ENCODE data around the gene BSND. TPM values are rescaled to one million over a fixed set of nuclear protein-coding genes. Genes with fewer than 3 reads are reported as not detected.

The BSND gene
- total RNA-seq, 4 donors from 2014 or later = not detected

- intact Hi-C loops (cut with DNase I; ENCODE audit: low total_unique reads) = no loop called here
- H3K4me3 ChIP-seq (ENCODE audit: low read depth, poor library complexity, severe bottlenecking) = no peak overlapping the region
- TF ChIP-seq, protein P1, sequence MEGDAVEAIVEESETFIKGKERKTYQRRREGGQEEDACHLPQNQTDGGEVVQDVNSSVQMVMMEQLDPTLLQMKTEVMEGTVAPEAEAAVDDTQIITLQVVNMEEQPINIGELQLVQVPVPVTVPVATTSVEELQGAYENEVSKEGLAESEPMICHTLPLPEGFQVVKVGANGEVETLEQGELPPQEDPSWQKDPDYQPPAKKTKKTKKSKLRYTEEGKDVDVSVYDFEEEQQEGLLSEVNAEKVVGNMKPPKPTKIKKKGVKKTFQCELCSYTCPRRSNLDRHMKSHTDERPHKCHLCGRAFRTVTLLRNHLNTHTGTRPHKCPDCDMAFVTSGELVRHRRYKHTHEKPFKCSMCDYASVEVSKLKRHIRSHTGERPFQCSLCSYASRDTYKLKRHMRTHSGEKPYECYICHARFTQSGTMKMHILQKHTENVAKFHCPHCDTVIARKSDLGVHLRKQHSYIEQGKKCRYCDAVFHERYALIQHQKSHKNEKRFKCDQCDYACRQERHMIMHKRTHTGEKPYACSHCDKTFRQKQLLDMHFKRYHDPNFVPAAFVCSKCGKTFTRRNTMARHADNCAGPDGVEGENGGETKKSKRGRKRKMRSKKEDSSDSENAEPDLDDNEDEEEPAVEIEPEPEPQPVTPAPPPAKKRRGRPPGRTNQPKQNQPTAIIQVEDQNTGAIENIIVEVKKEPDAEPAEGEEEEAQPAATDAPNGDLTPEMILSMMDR (IDR thresholded peaks at IDR 0.05) = no peak
- TF ChIP-seq POLR2A (IDR thresholded peaks at IDR 0.05) = no peak
- 65 to 74% methylated on average over 8 of the region's 8 CpGs for WGBS, 2 donors
- no peak for DNase-seq (ENCODE audit: low spot score in 2 of 2)
Observed at GRCh38 chr1:55000110-55001085, 1.7 kb downstream of the BSND start.

GRCh38 chr1:55001311-55001710 lies 2.6 kb downstream of the BSND start:
- no peak for DNase-seq (ENCODE audit: low spot score in 2 of 2)
- TF ChIP-seq, protein P1 (IDR thresholded peaks at IDR 0.05) = no peak
- no peak for TF ChIP-seq POLR2A (IDR thresholded peaks at IDR 0.05)
- WGBS, 2 donors = 89 to 90% methylated on average over 4 of the region's 4 CpGs
- intact Hi-C loops (cut with DNase I; ENCODE audit: low total_unique reads) = no loop called here
- H3K4me3 ChIP-seq (ENCODE audit: low read depth, poor library complexity, severe bottlenecking) = no peak overlapping the region

DNA sequence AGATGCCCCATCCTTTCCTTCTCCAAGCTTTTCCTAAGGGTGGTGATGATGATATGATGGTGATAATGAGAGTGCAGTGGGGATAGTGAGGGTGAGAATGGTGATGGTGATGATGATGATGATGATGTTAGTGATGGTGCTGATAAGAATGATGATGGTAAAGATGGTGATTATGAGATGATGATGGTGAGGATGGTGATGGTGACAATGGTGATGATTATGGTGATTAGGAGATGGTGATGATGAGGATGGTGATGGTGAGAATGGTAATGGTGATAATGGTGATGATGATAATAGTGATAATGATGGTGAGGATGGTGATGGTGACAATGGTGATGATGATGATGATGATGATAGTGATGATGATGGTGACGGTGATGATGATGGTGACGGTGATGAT lies 4.0 kb downstream of the BSND start:
- no peak for DNase-seq (ENCODE audit: low spot score in 2 of 2)
- no peak overlapping the region for H3K4me3 ChIP-seq (ENCODE audit: low read depth, poor library complexity, severe bottlenecking)
- intact Hi-C loops (cut with DNase I; ENCODE audit: low total_unique reads) = no loop called here
- WGBS, 2 donors = 41 to 66% methylated on average over 2 of the region's 2 CpGs
- TF ChIP-seq POLR2A (IDR thresholded peaks at IDR 0.05) = no peak

GRCh38 chr1:55005351-55006140 lies 6.8 kb downstream of the BSND start:
- DNase-seq (ENCODE audit: low spot score in 2 of 2) = no peak
- intact Hi-C loops (cut with DNase I; ENCODE audit: low total_unique reads) = no loop called here
- no peak overlapping the region for H3K4me3 ChIP-seq (ENCODE audit: low read depth, poor library complexity, severe bottlenecking)
- 83 to 93% methylated on average over 8 to 9 of the region's 10 CpGs for WGBS, 2 donors
- TF ChIP-seq, protein P1 (IDR thresholded peaks at IDR 0.05) = no peak
- no peak for TF ChIP-seq POLR2A (IDR thresholded peaks at IDR 0.05)

GRCh38 chr1:55006931-55007330 lies 8.2 kb downstream of the BSND start:
- no peak for DNase-seq (ENCODE audit: low spot score in 2 of 2)
- no peak overlapping the region for H3K4me3 ChIP-seq (ENCODE audit: low read depth, poor library complexity, severe bottlenecking)
- WGBS, 2 donors = 91 to 92% methylated on average over 12 of the region's 12 CpGs
- intact Hi-C loops (cut with DNase I; ENCODE audit: low total_unique reads) = no loop called here
- no peak for TF ChIP-seq POLR2A (IDR thresholded peaks at IDR 0.05)
- TF ChIP-seq, protein P1 (IDR thresholded peaks at IDR 0.05) = no peak

DNA sequence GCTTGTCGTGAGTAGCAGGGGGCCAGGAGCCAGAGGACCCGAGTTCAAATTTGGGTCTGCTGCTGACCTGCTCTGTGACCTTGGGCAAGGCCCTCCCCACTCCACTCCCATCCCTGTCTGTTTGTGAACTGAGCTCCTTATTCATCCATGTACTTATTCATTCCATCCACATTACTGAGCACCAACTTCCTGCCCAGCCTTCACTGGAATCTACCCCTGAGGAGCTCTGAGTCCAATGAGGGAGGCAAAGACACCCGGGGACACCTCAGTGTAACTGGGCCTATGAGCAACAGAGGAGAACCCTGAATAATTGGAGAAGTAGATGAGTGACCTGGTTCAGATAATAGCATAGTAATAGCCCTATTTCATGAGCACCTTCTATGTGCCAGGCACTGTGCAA lies 8.9 kb downstream of the BSND start:
- TF ChIP-seq, protein P1 (IDR thresholded peaks at IDR 0.05) = no peak
- TF ChIP-seq POLR2A (IDR thresholded peaks at IDR 0.05) = no peak
- intact Hi-C loops (cut with DNase I; ENCODE audit: low total_unique reads) = no loop called here
- WGBS, 2 donors = 78 to 89% methylated on average over 3 of the region's 3 CpGs
- DNase-seq (ENCODE audit: low spot score in 2 of 2) = no peak
- no peak overlapping the region for H3K4me3 ChIP-seq (ENCODE audit: low read depth, poor library complexity, severe bottlenecking)
